ENCODE data around the gene ARSG. TPM values are rescaled to one million over a fixed set of nuclear protein-coding genes. Genes with fewer than 3 reads are reported as not detected.

ARSG gene
- total RNA-seq, 4 donors from 2014 or later = 4.3 to 16.8 (median 7.8) TPM

- no peak for TF ChIP-seq POLR2A (IDR thresholded peaks at IDR 0.05)
- no peak for TF ChIP-seq CTCF (IDR thresholded peaks at IDR 0.05)
- peak in 1 of 2 donors; percentile 50 for DNase-seq (ENCODE audit: low spot score in 2 of 2)
- no peak overlapping the region for H3K4me3 ChIP-seq (ENCODE audit: low read depth, poor library complexity, severe bottlenecking)
- intact Hi-C loops (cut with DNase I; ENCODE audit: low total_unique reads) = no loop called here
- 85 to 91% methylated on average over 8 of the region's 8 CpGs for WGBS, 2 donors
Observed at GRCh38 chr17:68445671-68446070, 154.4 kb downstream of the ARSG start.

GRCh38 chr17:68446626-68447041 lies 155.3 kb downstream of the ARSG start:
- no peak overlapping the region for H3K4me3 ChIP-seq (ENCODE audit: low read depth, poor library complexity, severe bottlenecking)
- intact Hi-C loops (cut with DNase I; ENCODE audit: low total_unique reads) = no loop called here
- peak in 1 of 2 donors; percentile 37 for DNase-seq (ENCODE audit: low spot score in 2 of 2)
- WGBS, 2 donors = 90 to 93% methylated on average over 9 of the region's 9 CpGs
- TF ChIP-seq POLR2A (IDR thresholded peaks at IDR 0.05) = no peak
- no peak for TF ChIP-seq CTCF (IDR thresholded peaks at IDR 0.05)

GRCh38 chr17:68449021-68449739 lies 157.9 kb downstream of the ARSG start:
- TF ChIP-seq CTCF (IDR thresholded peaks at IDR 0.05) (no peak), POLR2A (IDR thresholded peaks at IDR 0.05) (no peak)
- H3K4me3 ChIP-seq (ENCODE audit: low read depth, poor library complexity, severe bottlenecking) = no peak overlapping the region
- no peak for DNase-seq (ENCODE audit: low spot score in 2 of 2)
- 92 to 95% methylated on average over 13 of the region's 13 CpGs for WGBS, 2 donors
- intact Hi-C loops (cut with DNase I; ENCODE audit: low total_unique reads) = no loop called here

GRCh38 chr17:68450391-68450790 lies 159.1 kb downstream of the ARSG start:
- H3K4me3 ChIP-seq (ENCODE audit: low read depth, poor library complexity, severe bottlenecking) = no peak overlapping the region
- peak in 1 of 2 donors; percentile 49 for DNase-seq (ENCODE audit: low spot score in 2 of 2)
- WGBS, 2 donors = 68 to 79% methylated on average over 8 of the region's 8 CpGs
- intact Hi-C loops (cut with DNase I; ENCODE audit: low total_unique reads) = no loop called here
- TF ChIP-seq POLR2A (IDR thresholded peaks at IDR 0.05) (no peak), CTCF (IDR thresholded peaks at IDR 0.05) (no peak)

- DNase-seq (ENCODE audit: low spot score in 2 of 2) = peak in 1 of 2 donors; percentile 86
- WGBS, 2 donors = 88 to 94% methylated on average over 14 of the region's 14 CpGs
- H3K4me3 ChIP-seq (ENCODE audit: low read depth, poor library complexity, severe bottlenecking) = no peak overlapping the region
- intact Hi-C loops (cut with DNase I; ENCODE audit: low total_unique reads) = no loop called here
- TF ChIP-seq CTCF (IDR thresholded peaks at IDR 0.05) = no peak
- TF ChIP-seq POLR2A (IDR thresholded peaks at IDR 0.05) = no peak
Observed at GRCh38 chr17:68450801-68451200, 159.5 kb downstream of the ARSG start.
